Measurements from ENCODE around the gene KRT14. TPM values are rescaled to one million over a fixed set of nuclear protein-coding genes. Genes with fewer than 3 reads are reported as not detected.

KRT14 gene
- total RNA-seq, 3 donors from 2014 or later (not counting 1 experiment from before 2014, with no cell fraction given), result not detected

DNA sequence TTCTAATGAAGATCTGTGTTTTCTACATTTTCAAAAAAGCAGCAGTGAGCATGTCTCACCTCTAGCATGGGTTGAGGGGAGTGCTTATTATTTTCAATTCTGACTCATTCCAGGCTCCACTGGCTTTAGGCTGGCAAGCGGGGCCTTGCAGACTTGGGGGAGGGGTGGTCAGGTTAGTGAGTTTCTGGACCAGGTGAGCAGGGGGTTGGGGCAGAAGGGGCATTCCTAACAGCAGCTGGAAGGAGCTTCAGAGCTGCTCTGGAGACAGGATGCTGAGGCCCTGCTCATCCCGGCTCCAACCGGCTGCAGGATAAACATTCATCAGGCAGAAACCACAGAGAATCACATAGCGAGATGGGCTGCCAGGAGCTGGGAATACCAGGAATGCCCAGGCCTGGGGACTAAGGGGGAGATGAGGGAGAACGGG lies 48.1 kb downstream of the KRT14 start:
- Mint-ChIP-seq H3K27me3 (ENCODE audit: low read depth in 2 of 2) (peaks cover 22 to 31% of the 10 kb centered on the region in 2 donors), H3K9me3 (no peaks in the 10 kb centered on the region), H3K4me1 (no peaks in the 10 kb centered on the region), H3K27ac (no peak overlapping the region), H3K36me3 (no peaks in the 10 kb centered on the region), H3K4me3 (no peak overlapping the region)
- intact Hi-C loops (cut with micrococcal nuclease), result no loop called here
- no peaks in the 10 kb centered on the region for H3K9me3 ChIP-seq (ENCODE audit: control insufficient read depth, insufficient read depth, low read length)
- H3K27ac ChIP-seq (ENCODE audit: low read length), result no peak overlapping the region
- DNase-seq, result no peak
- ATAC-seq, result no peak
- TF ChIP-seq, protein P1, sequence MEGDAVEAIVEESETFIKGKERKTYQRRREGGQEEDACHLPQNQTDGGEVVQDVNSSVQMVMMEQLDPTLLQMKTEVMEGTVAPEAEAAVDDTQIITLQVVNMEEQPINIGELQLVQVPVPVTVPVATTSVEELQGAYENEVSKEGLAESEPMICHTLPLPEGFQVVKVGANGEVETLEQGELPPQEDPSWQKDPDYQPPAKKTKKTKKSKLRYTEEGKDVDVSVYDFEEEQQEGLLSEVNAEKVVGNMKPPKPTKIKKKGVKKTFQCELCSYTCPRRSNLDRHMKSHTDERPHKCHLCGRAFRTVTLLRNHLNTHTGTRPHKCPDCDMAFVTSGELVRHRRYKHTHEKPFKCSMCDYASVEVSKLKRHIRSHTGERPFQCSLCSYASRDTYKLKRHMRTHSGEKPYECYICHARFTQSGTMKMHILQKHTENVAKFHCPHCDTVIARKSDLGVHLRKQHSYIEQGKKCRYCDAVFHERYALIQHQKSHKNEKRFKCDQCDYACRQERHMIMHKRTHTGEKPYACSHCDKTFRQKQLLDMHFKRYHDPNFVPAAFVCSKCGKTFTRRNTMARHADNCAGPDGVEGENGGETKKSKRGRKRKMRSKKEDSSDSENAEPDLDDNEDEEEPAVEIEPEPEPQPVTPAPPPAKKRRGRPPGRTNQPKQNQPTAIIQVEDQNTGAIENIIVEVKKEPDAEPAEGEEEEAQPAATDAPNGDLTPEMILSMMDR (IDR thresholded peaks at IDR 0.05), result no peak
- no peaks in the 10 kb centered on the region for H3K4me1 ChIP-seq (ENCODE audit: control insufficient read depth, insufficient read depth, low read length)
- no peaks in the 10 kb centered on the region for H3K36me3 ChIP-seq (ENCODE audit: control insufficient read depth, insufficient read depth, low read length)
- H3K27me3 ChIP-seq (ENCODE audit: control insufficient read depth, insufficient read depth, low read length), result no peaks in the 10 kb centered on the region
- no peak overlapping the region for H3K4me3 ChIP-seq (ENCODE audit: low read length)
- 81% methylated on average over 5 of the region's 5 CpGs for whole genome bisulfite sequencing (ENCODE audit: insufficient coverage)

GRCh38 chr17:41537990-41538389 lies 48.7 kb downstream of the KRT14 start:
- DNase-seq, result no peak
- 92% methylated on average over 7 of the region's 9 CpGs for WGBS (ENCODE audit: insufficient coverage)
- no peak overlapping the region for H3K27ac ChIP-seq (ENCODE audit: low read length)
- Mint-ChIP-seq H3K4me3 (no peak overlapping the region), H3K36me3 (no peaks in the 10 kb centered on the region), H3K27ac (no peak overlapping the region), H3K9me3 (no peaks in the 10 kb centered on the region), H3K27me3 (ENCODE audit: low read depth in 2 of 2) (peaks cover 22 to 35% of the 10 kb centered on the region in 2 donors), H3K4me1 (no peaks in the 10 kb centered on the region)
- ATAC-seq, result no peak
- H3K4me1 ChIP-seq (ENCODE audit: control insufficient read depth, insufficient read depth, low read length), result no peaks in the 10 kb centered on the region
- no peaks in the 10 kb centered on the region for H3K27me3 ChIP-seq (ENCODE audit: control insufficient read depth, insufficient read depth, low read length)
- H3K36me3 ChIP-seq (ENCODE audit: control insufficient read depth, insufficient read depth, low read length), result no peaks in the 10 kb centered on the region
- TF ChIP-seq, protein P1 (IDR thresholded peaks at IDR 0.05), result no peak
- no peak overlapping the region for H3K4me3 ChIP-seq (ENCODE audit: low read length)
- H3K9me3 ChIP-seq (ENCODE audit: control insufficient read depth, insufficient read depth, low read length), result no peaks in the 10 kb centered on the region
- intact Hi-C loops (cut with micrococcal nuclease), result no loop called here

- DNase-seq (no peak), ATAC-seq (no peak)
- Histone ChIP-seq H3K4me3 (ENCODE audit: low read length) (no peak overlapping the region), H3K27me3 (ENCODE audit: control insufficient read depth, insufficient read depth, low read length) (no peaks in the 10 kb centered on the region), H3K4me1 (ENCODE audit: control insufficient read depth, insufficient read depth, low read length) (no peaks in the 10 kb centered on the region), H3K27ac (ENCODE audit: low read length) (no peak overlapping the region), H3K36me3 (ENCODE audit: control insufficient read depth, insufficient read depth, low read length) (no peaks in the 10 kb centered on the region), H3K9me3 (ENCODE audit: control insufficient read depth, insufficient read depth, low read length) (no peaks in the 10 kb centered on the region)
- H3K27ac Mint-ChIP-seq, result no peak overlapping the region
- peaks cover 26 to 37% of the 10 kb centered on the region in 2 donors for H3K27me3 Mint-ChIP-seq (ENCODE audit: low read depth in 2 of 2)
- 82% methylated on average over 7 of the region's 7 CpGs for WGBS (ENCODE audit: insufficient coverage)
- no peaks in the 10 kb centered on the region for H3K36me3 Mint-ChIP-seq
- intact Hi-C loops (cut with micrococcal nuclease), result no loop called here
- no peak overlapping the region for H3K4me3 Mint-ChIP-seq
- H3K9me3 Mint-ChIP-seq, result no peaks in the 10 kb centered on the region
- TF ChIP-seq, protein P1 (IDR thresholded peaks at IDR 0.05), result no peak
- no peaks in the 10 kb centered on the region for H3K4me1 Mint-ChIP-seq
Observed at GRCh38 chr17:41537614-41537954, 49.1 kb downstream of the KRT14 start.

Data from natural killer cell (primary cell).